ENCODE measurements around the gene HLA-DMB.

The HLA-DMB gene

DNA sequence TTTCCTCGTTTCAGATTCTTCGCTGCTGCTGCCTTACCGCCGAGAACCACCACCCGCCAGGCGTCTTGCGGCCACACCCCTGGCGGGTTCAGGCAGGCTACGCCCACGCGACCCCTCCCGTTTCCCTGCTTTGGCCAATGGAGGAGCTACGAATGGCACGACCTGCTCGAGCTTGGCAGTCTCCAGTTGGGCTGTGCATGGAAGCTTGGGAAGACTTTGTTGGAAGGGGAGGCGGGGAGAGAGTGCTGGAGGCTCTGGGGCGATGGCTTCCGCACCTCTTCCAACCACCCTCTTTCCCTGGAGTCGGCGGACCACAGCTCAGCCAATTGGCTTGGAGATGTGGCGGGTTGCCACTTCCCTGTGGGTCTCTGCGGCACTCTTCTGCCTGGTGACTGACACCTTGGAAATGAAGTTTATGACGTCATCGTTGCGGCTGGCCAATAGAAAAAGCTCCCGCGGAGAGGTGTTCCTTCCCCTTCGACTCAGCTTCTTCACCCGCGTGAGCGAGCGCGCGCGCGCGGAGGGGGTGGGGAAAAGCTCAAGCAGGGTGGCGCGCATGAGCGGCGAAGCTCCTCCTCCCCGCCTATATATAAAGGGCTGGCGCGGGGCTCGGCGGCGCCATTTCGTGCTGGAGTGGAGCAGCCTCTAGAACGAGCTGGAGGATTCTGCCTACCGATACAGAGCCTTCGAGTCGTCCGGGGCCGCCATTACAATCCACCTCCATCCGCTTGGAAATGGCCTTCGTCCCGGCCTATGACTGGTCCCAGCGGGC lies 30.9 kb upstream of the HLA-DMB start:
- peak; percentile 99 to 100 for DNase-seq

DNA sequence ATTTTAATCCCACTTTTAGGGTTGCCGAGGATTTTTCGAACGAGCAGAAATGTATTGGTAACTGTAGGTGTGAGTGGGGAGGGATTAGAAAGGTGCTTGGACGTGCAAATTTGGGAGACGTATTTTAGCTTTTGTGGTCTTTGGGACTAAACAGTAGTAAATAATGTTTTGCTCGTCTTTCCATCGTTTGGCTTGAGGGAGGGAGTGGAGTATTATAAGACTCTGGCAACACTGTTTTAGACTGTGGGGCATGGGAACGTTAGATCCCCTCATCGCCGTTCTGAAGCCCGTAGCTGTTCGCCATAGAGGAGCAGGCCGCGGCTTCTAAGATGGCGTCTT lies 30.4 kb upstream of the HLA-DMB start:
- DNase-seq, result no peak

DNA sequence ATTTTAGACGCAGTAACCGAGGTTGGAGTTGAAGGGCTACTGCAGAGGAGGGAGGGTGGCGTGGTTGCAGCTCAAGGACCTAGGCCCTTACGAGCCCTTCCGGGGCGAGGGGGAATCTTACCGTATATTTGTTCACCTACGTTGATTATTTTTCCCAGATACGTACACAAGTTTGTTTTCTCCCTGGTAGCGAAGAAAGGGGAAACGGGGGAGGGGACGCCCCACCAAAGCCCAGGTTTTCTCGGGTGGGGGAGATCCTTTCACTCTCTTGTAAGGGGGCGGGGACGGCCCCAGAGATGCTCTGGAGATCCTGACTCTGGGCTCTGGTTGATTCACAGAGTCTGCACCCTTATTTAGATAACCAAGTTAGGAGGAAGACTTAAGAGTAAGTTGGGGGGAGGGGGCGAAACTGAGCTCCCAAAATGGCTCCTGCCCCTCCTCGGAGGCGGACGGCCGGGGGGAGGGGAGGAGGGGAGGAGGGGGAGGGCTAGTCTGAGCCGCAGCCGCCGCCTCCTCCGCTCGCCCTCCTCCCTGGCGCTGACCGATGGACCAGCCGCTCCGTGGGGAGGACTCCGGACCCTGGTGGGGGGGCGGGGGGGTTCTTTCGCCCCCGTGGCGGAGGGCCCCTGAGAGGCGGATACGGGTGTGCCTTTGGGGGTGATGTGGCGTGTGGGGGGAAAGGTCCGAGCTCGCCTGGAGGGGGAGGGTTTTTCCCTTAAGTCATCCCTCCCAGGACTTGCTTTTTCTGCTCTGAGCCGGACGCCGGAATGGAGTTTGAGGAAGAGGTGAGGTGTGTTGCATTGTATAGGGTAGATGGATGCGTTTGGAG lies 29.8 kb upstream of the HLA-DMB start:
- peak; percentile 49 to 74 for DNase-seq

DNA sequence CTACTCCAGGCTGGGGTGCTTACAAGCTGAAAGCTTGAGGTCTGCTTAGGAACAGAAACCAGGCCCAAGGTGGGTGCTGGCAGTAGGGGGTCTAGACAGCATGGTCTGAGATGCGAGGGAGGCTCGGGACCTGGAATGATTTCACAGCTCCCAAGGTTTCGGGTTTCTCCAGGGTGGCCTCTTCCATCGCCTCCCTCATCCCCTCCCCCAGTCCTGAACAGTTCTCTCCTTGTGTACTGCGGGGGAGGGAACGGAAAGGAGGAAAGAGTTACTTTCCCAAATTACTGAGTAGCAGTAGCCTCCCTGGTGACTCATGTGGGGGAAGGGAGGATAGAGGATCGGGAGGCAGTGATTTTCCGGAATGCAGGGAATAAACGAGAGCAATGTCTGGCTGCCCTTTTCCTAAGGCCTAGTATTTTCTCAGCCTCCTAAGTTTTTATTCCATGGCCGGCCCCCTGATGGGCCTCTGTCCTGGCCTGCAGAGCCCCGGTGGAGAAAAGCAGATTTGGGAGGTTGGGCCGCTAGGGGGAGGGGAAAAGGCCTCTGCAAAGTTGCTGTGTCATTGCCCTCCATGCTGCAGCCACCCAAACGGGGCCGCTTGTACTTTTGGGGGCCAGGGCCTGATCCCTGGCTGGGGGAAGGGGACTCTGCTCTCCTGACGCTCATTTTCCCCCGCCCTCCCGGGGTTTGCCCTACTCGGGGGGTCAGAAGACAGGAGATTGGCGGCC lies 29.0 kb upstream of the HLA-DMB start:
- DNase-seq, result peak; percentile 47 to 58

DNA sequence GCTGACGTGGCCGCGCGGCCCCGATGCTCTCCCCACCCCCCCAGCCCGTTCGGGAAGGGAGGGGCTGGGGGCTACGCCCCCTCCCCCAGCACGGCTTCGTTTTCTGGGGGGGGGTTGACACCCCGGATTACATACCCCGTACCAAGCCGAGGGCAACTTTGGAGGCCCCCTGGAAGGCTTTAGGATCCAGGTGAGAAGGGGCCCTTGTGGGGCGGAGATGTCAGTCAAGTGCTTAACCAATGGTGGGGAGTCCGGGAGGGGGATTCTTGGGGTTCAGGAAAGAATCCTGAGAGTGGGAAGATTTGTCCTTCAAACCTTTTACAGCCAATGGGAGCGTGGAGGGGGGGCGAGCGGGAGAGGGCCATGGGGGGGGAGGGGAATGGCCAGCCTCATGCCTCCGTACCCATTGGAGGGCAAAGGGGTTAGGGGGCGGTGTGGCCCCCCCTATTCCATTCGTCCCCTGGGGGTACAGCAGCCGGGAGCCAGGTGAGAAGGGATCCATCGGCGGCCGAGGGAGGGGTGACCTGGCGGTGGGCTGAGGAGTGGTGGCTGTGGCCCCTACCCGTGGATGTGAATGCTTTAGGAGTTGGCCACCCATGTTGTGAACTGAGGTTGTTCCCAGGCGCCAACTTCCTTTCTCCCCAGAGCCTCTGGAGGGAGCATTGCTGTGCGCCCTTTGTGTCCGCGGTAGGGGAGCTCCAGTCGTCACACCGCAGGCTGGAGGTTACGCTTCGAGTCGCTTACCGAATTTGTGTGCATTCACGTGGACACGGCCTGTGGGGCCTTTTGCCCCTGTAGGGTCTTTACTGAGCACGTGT lies 28.2 kb upstream of the HLA-DMB start:
- DNase-seq, result peak; percentile 36 to 46

DNA sequence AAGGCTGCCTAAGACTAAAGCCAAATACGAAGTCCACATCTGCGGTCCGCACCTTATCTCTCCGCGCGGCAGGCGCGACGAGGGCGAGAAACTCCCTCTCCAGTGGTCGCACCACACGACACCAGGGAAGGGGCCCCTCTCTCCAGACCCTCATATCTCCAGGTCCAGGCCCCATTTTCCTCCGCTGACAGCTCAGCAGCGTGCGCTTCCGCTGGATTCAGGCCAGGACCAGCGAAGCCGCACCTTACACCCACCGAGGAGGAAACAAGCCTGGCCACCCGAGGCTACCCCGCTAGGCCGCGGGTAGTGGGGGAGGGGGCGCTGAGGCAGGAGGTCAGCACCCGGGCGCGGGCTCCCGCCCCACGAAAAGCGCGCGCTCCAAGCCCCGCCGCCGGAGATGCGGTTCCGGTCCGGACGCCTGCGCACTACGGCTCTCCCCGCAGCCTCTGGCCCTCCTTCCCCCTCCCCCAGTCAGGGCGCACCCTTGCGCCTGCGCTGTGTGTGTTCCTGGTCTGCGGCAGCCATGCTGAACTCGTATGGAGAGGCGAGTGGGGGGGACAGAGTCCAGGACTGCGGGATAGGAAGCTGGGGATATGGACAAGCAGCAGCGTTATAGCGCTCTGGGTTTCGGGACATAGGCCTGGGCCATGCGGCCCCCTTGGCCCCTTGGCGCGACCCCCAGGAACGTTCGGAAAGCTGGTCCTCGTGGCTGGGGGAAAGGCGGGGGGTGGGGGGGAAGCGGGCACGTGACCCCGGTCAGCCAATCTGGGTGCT lies 27.5 kb upstream of the HLA-DMB start, which contains the start of gene BRD2:
BRD2 (plus strand) TSS at position 502 of the 774 bp plus-strand sequence. CDS start 4,305 bp downstream, outside the sequence.
- peak; percentile 90 to 91 for DNase-seq

DNA sequence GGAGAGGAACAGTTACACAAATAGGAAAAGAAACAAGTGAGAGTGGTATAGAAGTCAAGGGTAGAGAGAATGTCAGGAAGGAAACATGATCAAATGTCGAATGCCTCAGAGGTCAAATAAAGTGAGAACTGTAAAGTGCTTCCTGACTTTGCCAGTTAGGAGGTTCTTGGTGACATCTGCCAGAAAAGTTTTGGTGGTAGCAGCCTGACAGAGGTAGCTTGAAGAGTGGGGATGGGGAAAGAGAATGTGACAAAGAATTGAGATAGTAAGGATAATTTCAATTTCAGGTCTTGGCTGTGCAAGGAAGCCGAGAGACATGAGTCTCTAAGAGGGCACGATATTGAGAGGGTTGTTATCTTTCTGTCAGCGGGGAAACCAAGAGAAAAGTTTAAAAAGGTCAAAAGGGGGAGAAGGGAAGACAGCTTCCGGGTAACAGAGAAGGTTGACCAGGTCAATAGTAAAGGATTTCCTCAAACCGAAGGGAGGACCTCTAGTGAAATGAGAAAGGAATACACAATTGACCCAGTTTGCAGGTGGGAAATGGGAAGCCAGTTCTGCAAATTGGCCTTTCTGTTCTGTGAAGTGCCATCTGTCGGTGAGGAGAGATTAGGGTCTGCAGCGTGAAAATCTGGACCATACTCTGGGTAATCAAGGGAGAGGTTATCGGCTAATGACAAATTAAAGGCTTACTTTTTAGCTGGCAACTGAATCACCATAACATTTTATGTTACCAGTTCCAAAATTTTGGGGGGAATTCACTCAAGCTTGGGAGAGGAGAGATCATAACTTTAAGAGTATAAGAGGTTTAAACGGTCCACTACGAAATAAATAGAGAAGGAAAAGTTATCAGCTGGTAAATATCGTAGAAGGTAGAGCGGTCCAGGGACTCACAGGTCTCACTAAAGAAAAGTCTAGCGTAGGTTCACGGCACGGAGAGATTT lies 26.6 kb upstream of the HLA-DMB start:
- peak; percentile 56 to 67 for DNase-seq

DNA sequence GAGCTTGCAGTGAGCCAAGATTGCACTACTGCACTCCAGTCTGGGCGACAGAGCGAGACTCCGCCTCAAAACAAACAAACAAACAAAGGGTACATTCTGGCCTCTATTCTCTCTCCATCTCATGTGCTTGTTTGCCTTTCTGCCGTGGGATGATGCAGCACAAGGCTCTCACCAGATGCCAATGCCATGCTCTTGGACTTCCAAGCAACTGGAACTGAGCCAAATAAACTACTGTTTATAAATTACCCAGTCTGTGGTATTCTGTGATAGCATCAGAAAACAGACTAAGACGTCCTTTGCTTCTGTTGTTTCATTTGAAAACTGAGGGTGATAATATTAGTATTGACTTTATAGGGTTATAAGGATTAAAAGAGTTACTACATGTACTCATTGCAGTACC lies 23.9 kb upstream of the HLA-DMB start:
- DNase-seq, result no peak

DNA sequence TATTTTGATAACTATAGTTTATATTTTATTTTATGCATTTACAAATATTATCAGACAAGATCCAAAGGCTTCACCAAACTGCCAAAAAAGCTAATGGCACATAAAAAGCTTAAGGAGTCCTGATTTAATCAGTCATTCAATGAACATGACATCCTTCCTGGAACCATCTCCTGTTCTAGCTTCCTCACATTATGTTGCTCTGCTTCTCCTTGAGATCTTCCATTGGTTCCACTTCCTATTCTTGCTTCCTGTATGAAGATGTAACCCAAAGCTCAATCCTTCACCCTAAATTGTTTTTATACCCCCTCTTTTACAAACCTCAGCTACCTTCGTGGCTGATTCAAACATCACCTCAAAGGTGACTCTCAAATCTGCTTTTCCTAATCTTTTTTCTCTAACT lies 23.0 kb upstream of the HLA-DMB start:
- no peak for DNase-seq

DNA sequence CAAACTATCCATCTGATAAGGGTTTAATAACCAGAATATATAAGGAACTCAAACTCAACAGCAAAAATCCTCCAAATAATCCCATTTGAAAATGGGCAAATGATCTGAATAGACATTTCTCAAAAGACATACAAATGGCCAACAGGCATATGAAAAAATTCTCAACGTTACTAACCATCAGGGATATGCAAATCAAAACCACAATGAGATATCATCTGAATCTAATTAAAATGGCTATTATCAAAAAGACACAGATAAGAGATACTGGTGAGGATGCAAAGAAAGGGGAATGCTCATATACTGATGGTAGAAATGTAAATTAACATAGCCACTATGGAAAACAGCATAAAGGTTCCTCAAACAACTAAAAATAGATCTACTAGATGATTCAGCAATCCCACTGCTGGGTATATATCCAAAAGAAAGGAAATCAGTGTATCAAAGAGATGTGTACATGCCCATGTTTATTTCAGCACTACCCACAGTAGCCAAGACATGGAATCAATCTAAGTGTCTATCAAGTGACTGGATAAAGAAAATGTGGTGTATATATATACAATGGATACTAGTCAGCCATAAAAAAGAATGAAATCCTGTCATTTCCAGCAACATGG lies 21.5 kb upstream of the HLA-DMB start:
- DNase-seq, result no peak

DNA sequence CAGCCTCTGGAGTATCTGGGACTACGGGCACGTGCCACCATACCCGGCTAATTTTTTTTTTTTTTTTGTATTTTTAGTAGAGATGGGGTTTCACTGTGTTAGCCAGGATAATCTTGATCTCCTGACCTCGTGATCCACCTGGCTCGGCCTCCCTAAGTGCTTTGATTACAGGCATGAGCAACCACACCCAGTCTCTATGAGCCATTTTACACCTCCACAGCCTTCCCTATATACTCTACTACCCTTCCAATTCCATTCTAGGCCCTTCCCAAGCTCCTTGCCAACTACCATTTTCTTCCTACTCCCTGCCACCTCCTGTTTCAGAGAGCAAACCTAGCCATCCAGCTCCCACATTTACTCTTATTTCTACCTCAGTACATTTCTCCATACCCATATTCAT lies 19.7 kb upstream of the HLA-DMB start:
- no peak for DNase-seq

DNA sequence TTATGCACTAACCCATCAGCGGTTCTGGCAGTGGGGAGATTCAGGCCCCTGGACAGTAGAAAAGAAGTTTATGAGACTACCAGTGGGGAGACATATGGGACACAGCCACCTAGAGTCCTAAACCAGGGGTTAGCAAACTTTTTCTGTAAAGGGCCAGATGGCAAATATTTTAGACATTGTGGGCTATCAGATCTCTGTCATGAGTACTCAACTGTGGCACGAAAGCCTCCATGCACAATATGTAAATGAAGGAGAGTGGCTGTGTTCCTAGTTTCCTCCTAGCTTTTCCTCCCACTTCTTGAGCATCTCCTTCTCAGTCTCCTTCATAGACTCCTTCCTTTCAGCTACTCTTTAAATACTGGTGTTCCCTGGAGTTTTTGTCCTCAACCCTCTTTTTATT lies 15.3 kb upstream of the HLA-DMB start:
- no peak for DNase-seq

DNA sequence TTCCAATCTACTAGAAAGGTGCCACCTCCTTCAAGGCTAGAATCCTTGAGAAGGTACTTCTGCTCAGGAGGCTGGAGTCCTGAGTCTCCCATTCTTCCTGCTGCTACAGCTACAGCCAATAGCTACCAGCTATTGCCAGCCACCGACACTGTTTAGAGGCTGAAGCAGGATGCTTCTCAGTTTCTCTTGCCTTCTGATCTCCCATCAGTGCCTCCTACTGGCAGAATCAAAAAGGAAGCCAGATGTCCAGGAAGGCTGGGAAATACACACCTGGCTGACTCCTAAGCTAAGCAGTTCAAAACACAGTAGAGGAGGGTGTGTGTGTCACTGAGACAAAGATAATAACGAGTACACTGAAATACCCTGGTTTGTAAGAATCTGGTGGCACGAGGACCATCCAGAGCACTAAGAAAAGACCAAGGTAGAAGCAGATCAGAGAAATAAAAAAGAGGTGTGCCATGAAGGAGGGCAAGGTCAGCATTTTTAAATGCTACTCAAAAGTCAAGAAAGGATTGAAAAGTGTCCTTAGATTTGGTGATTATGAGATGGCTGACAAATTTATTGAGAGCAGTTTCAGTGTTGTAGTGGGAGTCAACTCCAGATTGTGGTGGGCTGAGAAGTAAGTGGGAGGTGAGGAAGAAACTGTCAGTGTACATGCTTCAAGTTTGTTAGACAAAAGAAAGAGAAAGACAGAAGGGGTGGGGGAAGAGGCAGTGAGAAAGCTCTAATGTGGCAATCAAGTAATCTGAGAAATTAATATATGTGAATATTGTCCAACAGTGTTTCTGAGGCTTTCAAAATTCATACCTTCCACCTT lies 14.4 kb upstream of the HLA-DMB start:
- DNase-seq, result peak; percentile 11 to 15

DNA sequence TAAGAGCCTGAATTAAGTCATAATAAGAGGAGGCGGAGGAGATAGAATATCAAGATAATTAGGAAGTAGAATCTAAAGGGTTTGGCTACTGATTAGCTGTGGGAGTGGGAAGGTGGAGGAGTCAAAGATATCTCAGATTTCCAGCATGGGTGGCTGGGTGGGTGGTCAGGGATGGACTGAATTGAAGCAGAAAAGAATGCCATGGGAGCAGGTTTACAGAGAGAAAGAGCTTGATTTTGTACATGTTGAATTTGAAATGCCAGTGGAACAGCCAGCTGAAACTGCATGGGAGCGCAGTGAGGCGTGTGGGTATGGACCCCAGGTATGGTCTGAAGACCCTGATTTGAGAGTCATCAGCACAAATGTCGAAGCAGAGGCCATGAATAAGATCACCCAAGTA lies 13.4 kb upstream of the HLA-DMB start:
- DNase-seq, result no peak

DNA sequence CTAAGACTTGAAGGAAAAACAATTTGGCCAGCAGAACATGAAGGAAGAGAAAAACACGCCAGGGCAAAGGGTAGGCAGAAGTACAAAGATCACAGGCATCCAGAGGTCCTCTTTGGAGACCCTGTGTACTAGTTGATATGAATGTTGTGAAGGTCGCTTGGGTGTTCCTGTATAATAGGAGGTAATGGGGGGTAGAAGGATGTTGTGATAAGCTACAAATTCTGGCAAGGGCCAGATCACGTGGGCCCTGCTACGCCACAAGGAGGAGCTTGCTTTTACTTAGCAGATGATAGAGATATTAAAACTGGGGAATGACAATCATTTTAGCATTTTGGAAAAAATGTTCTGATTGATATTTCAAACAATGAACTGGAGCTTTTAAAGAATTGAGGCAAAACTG lies 12.9 kb upstream of the HLA-DMB start:
- no peak for DNase-seq

DNA sequence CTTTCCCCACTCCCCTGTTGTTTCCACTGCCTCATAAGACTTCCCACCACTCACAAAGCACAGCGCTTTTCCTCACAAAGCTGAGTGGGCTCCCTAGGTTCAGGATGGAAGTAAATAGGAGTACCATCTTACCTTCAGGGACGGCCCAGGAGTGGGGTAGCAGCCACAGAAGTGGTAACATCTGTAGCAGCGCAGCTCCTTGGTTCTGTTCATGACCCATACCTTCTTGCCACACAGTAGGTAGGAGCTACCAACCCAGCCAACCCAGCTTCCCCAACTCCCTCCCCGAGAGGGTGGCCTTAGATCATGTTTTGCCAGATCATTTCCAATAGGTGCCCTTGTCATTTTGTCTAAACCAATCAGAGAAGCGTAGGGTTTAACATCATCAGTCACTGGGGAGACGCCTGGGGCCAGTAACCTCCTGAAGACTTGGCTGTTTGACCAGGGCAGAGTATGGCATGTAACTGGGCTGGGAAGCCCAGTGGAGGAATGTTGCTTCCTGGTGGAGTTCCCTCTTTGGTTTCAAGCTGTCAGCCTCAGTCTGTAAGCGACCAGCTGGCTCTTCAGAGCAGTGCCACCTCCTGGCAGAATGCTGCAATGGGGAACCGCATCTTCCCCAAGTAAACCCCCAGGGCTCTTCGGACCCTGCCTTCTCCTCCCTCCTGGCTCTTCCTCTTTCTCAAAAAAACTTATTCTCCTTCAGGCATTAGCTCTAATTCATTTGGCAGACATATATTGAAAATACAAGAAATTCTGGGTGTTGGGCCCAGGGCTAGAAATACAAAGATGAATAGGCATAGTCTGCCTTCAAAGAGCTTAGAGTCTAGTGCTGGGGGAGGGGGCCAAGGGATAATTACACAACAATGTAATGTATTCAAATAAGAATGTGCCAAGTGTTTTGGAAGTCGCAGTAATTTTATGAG lies 12.2 kb upstream of the HLA-DMB start, which contains the start of gene HLA-DMA:
HLA-DMA (minus strand) TSS at position 281 of the 923 bp plus-strand sequence; CDS start at position 220, 61 bp downstream.
- DNase-seq, result peak; percentile 7 to 34

DNA sequence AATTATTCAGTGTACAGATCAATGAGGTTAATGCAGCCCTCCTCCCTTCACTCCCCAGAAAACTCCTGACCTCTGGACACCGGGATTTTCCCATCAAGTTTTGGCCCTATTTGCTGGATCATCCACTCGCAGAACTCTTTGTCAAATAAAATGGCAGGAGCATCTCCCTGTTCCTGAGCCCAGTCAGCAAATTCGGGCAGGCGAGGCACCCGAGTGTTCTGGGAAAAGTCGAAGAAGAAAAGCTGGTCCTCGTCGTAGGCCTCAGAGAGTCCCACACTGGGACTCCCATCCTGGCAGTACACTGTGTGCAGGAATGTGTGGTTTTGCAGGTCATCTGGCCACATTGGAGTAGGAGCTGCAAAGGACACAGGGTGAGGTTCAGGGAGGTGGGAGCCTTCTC lies 9.6 kb upstream of the HLA-DMB start:
- no peak for DNase-seq

DNA sequence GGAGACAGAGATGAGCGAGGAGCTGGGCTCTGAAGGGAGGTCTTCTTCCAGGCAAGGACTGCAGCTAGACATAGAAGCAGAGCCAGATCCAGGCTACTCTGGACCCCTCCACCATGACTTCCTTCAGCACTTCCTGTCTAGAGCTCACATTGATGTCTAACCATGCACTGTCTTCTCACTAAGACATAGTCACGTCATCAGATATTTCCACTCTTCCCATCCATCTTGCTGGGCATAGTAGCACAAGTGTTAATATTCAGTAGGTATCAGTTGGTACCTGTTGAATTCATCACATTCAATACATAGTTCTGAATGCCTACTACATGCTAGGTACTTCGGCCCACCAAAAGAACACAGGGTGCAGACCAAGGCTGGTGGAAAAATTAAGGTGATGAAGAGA lies 9.2 kb upstream of the HLA-DMB start:
- DNase-seq, result no peak

All from SHP77 (cell line).